Tibial artery (tissue), 4 donors: Measurements from ENCODE around the gene P2RX2.
A peak's percentile ranks its signal among the peaks of the same experiment; 100 is the strongest.

Experiments used
- DNase-seq, 2 donors: peaks; one replicate each; pipeline ENCODE4 v3.0.0-alpha.2; 2019
- H3K27ac ChIP-seq, 2 donors: fragments of 200-600 bp; sonication (generic) in 1 of 2; 1 replicate in 1 of 2; 2 replicates in 1 of 2; pipeline ENCODE4 v1.5.1; 2018 to 2019; ENCODE audit warnings: mild to moderate bottlenecking in 1 of 2
- H3K27me3 ChIP-seq, 2 donors: fragments of 200-600 bp; sonication (generic) in 1 of 2; one replicate each; pipeline versions ENCODE4 v1.5.1 to v1.6.0; 2016 to 2019
- H3K36me3 ChIP-seq, 3 donors: fragments of 200-600 bp; sonication (generic) in 2 of 3; one replicate each; pipeline ENCODE4 v1.5.1; 2016 to 2019; ENCODE audit warnings: mild to moderate bottlenecking in 2 of 3
- H3K4me1 ChIP-seq, 4 donors: fragments of 200-600 bp; sonication (generic) in 2 of 4; 1 replicate in 3 of 4; 2 replicates in 1 of 4; pipeline ENCODE4 v1.5.1; 2016 to 2019
- H3K4me3 ChIP-seq, 2 donors: fragments of 200-600 bp; sonication (generic) in 1 of 2; 1 replicate in 1 of 2; 2 replicates in 1 of 2; pipeline ENCODE4 v1.5.1; 2018 to 2019; ENCODE audit warnings: mild to moderate bottlenecking in 2 of 2
- H3K9me3 ChIP-seq, 3 donors: fragments of 200-600 bp; sonication (generic) in 1 of 3; one replicate each; pipeline ENCODE4 v1.5.1; 2016 to 2019
- CTCF ChIP-seq, 2 experiments: fragments of 200-600 bp in 1 of 2; fragments of 450-650 bp in 1 of 2; IDR thresholded peaks; one replicate each; pipeline ENCODE4 v1.5.1; 2017 to 2019; ENCODE audit warnings: antibody characterized with exemption in 2 of 2, mild to moderate bottlenecking in 1 of 2, moderate library complexity in 1 of 2
- intact Hi-C: fragments of 100-400 bp; cut with DNase I; formaldehyde crosslinking; loops from one replicate; pipeline ENCODE4 v1.15.0; 2023; ENCODE audit warnings: low total_unique reads

The P2RX2 gene

DNA sequence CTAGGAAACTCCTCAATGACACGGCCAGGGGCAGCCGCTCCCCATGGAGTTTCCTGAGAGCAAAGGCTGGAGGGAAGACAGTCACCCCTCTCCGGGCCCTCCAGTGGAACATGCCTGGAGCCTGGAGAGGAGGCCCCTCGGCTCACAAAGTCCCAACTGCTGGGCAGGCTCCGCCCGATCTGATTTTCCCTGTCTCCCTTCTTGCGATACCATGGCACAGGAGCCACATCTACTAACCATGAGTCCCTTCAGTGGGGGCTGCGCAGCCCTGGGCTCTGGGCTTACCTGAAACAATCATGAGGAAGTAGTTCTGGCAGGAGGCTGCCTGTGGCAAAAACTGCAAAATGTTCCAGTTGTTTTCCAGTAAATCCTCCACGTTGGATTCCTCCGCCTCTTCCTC is 15.3 kb downstream of the P2RX2 start:
- peaks cover 88 to 100% (median 97%) of the 10 kb centered on the region in 3 donors for H3K36me3 ChIP-seq
- no peaks in the 10 kb centered on the region for H3K4me1 ChIP-seq
- H3K27ac ChIP-seq, result no peak overlapping the region
- DNase-seq, result peak in 1 of 2 donors; percentile 57
- no peak overlapping the region for H3K4me3 ChIP-seq
- no peaks in the 10 kb centered on the region for H3K27me3 ChIP-seq
- no peak for TF ChIP-seq CTCF (IDR thresholded peaks at IDR 0.05)
- intact Hi-C loops, result no loop called here
- no peaks in the 10 kb centered on the region for H3K9me3 ChIP-seq

DNA sequence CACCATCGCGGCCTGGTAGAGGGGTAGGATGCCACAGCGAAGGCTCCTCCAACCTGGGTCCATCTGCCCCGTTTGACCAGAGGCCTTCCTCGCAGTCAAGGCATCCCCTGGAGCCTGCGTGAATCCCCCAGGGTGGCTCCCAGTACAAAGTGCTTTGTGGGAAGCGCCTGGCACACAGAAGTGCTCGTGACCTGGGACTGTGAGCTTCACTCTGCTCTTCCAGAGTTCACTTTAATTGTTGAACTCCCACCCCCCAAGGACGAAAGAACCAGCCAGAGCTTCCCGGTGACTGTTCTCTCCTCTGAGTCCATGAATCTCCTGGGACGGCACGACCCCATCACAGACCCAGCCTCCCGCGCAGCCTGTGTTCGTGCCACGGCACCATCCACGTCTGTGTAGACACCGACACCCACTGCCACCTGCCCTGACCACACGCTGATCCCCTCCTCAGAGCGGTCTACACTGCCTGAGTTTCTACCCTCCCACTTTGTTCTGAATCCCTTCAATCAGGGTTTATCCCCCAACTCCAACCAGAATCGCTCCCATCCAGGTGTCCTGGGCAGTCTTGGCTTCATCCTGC is 15.9 kb downstream of the P2RX2 start:
- Histone ChIP-seq H3K27me3 (no peaks in the 10 kb centered on the region), H3K9me3 (no peaks in the 10 kb centered on the region), H3K4me3 (no peak overlapping the region), H3K36me3 (peaks cover 86 to 100% (median 93%) of the 10 kb centered on the region in 3 donors), H3K4me1 (no peaks in the 10 kb centered on the region), H3K27ac (no peak overlapping the region)
- intact Hi-C loops, result no loop called here
- TF ChIP-seq CTCF (IDR thresholded peaks at IDR 0.05), result no peak
- DNase-seq, result peak in 1 of 2 donors; percentile 42

GRCh38 chr12:132635076-132635955 is 16.7 kb downstream of the P2RX2 start:
- Histone ChIP-seq H3K27ac (no peak overlapping the region), H3K4me3 (no peak overlapping the region), H3K27me3 (no peaks in the 10 kb centered on the region), H3K36me3 (peaks cover 78 to 100% (median 85%) of the 10 kb centered on the region in 3 donors), H3K9me3 (no peaks in the 10 kb centered on the region), H3K4me1 (no peaks in the 10 kb centered on the region)
- TF ChIP-seq CTCF (IDR thresholded peaks at IDR 0.05), result no peak
- intact Hi-C loops, result no loop called here
- DNase-seq, result peak in 1 of 2 donors; percentile 44

- no peak for TF ChIP-seq CTCF (IDR thresholded peaks at IDR 0.05)
- Histone ChIP-seq H3K4me3 (no peak overlapping the region), H3K9me3 (no peaks in the 10 kb centered on the region), H3K27ac (no peak overlapping the region), H3K4me1 (no peaks in the 10 kb centered on the region), H3K36me3 (peaks cover 74 to 100% (median 85%) of the 10 kb centered on the region in 3 donors), H3K27me3 (no peaks in the 10 kb centered on the region)
- intact Hi-C loops, result no loop called here
- no peak for DNase-seq
These were observed 19.2 kb downstream of the P2RX2 start for GRCh38 chr12:132637811-132638210.

DNA sequence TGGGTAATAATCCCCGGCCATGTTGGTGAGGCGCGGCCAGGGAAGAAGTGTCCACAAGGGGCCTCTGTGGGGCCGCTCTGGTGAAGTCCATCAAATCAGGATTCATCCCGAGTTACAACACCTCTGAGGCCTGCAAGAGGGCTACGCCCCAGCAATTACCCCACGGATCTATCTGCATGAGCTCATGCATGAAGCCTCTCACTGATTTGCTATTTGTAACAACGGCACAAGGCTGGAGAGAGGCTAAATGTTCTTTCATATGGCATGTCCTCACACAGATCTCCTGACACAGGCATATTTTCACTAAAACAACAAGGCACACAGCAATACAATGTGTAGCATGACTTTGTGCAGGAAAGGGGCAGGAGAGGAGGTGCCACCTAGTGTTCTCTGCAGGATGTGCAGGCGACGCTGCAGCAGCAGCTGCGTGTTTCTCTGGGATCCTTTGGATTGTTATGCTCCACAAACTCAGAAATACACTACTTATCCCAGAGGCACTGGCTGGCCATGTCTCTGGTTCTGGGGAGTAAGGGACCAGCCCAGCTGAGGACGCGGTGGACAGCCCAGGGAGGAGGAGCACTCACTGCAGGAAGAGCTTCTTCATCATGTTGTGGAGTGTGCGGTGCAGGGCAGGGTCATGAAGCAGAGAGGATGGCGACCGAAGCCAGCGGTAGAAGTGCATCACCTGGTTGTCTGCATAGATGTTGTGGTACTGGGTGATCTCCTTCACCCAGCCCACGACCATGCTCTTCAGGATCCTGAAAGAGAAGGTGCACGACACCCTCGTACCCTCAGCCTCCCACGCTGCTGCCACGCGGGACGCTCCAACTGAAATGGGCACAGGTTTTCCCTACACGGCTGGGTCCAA is 20.2 kb downstream of the P2RX2 start:
- no peaks in the 10 kb centered on the region for H3K9me3 ChIP-seq
- H3K36me3 ChIP-seq, result peaks cover 69 to 100% (median 84%) of the 10 kb centered on the region in 3 donors
- intact Hi-C loops, result no loop called here
- H3K4me1 ChIP-seq, result no peaks in the 10 kb centered on the region
- H3K4me3 ChIP-seq, result no peak overlapping the region
- no peak overlapping the region for H3K27ac ChIP-seq
- TF ChIP-seq CTCF (IDR thresholded peaks at IDR 0.05), result peak; percentile 10 to 45
- no peaks in the 10 kb centered on the region for H3K27me3 ChIP-seq
- peak in 1 of 2 donors; percentile 41 for DNase-seq
